HepG2 (cell line): ENCODE data around the gene ZNF146. TPM values are rescaled to one million over a fixed set of nuclear protein-coding genes. Genes with fewer than 3 reads are reported as not detected.

ENCODE experiments used
- FIP1L1 ChIP-seq: fragments of 200-400 bp; formaldehyde crosslinking; IDR thresholded peaks from 2 replicates; pipeline ENCODE4 v1.6.1; 2018; ENCODE audit warnings: low read depth, mild to moderate bottlenecking, low read length, moderate library complexity, borderline replicate concordance; ENCODE audit not compliant: insufficient read depth
- GFI1 ChIP-seq: sonication (generic); formaldehyde crosslinking; IDR thresholded peaks from 2 replicates; pipeline ENCODE4 v1.5.0; 2020; ENCODE audit warnings: missing genetic modification reagents, mild to moderate bottlenecking, borderline replicate concordance
- HNRNPL ChIP-seq: fragments of 200-400 bp; formaldehyde crosslinking; IDR thresholded peaks from 2 replicates; pipeline ENCODE4 v1.6.1; 2017; ENCODE audit warnings: mild to moderate bottlenecking, low read depth, low read length
- KDM6A ChIP-seq: IDR thresholded peaks from 2 replicates; pipeline ENCODE4 v1.6.1; 2016; ENCODE audit warnings: low read depth
- NBN ChIP-seq: fragments of 450-650 bp; conservative IDR thresholded peaks from 2 replicates; pipeline ENCODE4 v1.6.1; 2017
- ZFP37 ChIP-seq: sonication (generic); formaldehyde crosslinking; IDR thresholded peaks from 2 replicates; pipeline ENCODE4 v1.4.0; 2020; ENCODE audit warnings: missing genetic modification reagents, borderline replicate concordance
- ZNF253 ChIP-seq: sonication (generic); formaldehyde crosslinking; IDR thresholded peaks from 2 replicates; pipeline ENCODE4 v1.8.0; 2022; ENCODE audit warnings: mild to moderate bottlenecking, missing genetic modification reagents, borderline replicate concordance
- ZNF850 ChIP-seq: sonication (generic); formaldehyde crosslinking; conservative IDR thresholded peaks from 2 replicates; pipeline ENCODE4 v1.9.0; 2021; ENCODE audit warnings: mild to moderate bottlenecking, missing genetic modification reagents
- polyA plus RNA-seq, 8 experiments: library from polyadenylated mRNA; depleted of rRNA in 3 of 8; stranded (reverse) in 7 of 8; unstranded in 1 of 8; fragments of >200 nt; fragmentation: Illumina TruSeq in 4 of 8; extraction: Trizol in 4 of 8; gene quantifications; 2 replicates each; pipeline versions ENCODE4 v1.2.1 to v1.2.3, GENCODE V29; 2011 to 2016; ENCODE audit warnings: low read depth in 4 of 8, missing spikeins in 1 of 8, mixed read lengths in 1 of 8; ENCODE audit not compliant: insufficient read depth in 1 of 8
- total RNA-seq, 5 experiments: library from RNA; depleted of rRNA; stranded (reverse); fragments of >200 nt; fragmentation: Illumina TruSeq; extraction: Trizol; gene quantifications; 2 replicates each; pipeline ENCODE4 v1.2.3, GENCODE V29; 2016; ENCODE audit warnings: low read depth in 1 of 5
- TF ChIP-seq, protein P1 (sequence below), 2 experiments: sonication (generic) in 1 of 2; formaldehyde crosslinking in 1 of 2; IDR thresholded peaks; 2 replicates each; pipeline versions ENCODE4 v1.6.1 to v1.9.0; 2014 to 2022; ENCODE audit warnings: antibody characterized with exemption in 1 of 2, borderline replicate concordance in 1 of 2, inconsistent platforms in 1 of 2, low read depth in 1 of 2, missing genetic modification reagents in 1 of 2
- TF ChIP-seq, protein P2 (sequence below): sonication (generic); formaldehyde crosslinking; IDR thresholded peaks from 2 replicates; pipeline ENCODE4 v1.8.1; 2022; ENCODE audit warnings: low read depth, mild to moderate bottlenecking, missing genetic modification reagents
- TF ChIP-seq, protein P3 (sequence below), 2 experiments: fragments of 450-650 bp in 1 of 2; sonication (generic) in 1 of 2; formaldehyde crosslinking; IDR thresholded peaks; 2 replicates each; pipeline versions ENCODE4 v1.5.0 to v1.8.0; 2020 to 2022; ENCODE audit warnings: mild to moderate bottlenecking in 1 of 2, missing genetic modification reagents in 1 of 2
- TF ChIP-seq, protein P4 (sequence below): sonication (generic); formaldehyde crosslinking; IDR thresholded peaks from 2 replicates; pipeline ENCODE4 v1.4.0; 2020; ENCODE audit warnings: missing genetic modification reagents, borderline replicate concordance

ZNF146 gene
- total and polyA plus RNA-seq, 2 of the 13 experiments (the other 11 are each of a cell fraction or from before 2014, with no cell fraction given), result 28.4 to 52.7 TPM

DNA sequence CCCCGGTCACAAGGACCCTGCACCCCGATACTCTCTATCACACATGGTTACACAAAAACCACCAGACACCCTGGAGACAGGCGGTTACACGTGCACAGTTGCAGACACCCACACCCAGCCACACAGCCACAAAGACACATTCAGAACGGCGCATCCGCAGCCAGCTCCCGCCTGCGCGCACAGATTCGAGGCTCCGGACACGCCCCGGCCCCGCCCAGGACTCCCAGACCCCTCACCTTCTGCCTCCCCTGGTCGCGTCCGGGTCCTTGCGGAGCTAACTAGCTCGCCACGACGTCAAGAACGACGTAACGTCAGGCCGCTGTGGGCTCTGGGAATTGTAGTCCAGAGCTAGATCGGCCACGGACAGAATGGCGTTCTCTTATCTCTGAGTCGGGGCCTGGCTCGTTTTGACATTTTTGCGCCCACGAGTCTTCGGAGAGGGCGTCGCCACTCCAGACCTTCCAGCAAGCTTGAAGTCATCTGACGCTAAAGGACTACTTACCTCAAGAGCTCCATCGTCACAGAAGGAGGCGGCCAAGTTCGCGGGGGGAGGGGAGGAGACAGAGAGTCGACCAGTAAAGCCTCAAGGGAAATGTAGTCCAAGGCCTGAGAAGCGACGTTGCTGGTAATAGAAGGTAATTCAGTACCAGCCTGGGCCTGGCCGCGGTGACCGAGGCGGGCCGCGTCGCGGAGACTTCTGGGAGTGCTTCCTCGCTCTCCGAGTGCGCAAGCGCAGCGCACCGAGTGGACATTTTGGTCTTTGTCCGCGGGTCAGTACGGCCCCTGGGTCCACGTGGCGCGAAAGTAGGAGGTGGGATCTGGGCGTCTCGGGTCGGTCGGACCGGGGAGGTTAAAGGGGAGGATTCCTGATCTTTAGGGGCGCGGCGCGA is at the start of gene ZNF146, which contains the start of gene ZNF565 (continued):
- TF ChIP-seq, protein P1, sequence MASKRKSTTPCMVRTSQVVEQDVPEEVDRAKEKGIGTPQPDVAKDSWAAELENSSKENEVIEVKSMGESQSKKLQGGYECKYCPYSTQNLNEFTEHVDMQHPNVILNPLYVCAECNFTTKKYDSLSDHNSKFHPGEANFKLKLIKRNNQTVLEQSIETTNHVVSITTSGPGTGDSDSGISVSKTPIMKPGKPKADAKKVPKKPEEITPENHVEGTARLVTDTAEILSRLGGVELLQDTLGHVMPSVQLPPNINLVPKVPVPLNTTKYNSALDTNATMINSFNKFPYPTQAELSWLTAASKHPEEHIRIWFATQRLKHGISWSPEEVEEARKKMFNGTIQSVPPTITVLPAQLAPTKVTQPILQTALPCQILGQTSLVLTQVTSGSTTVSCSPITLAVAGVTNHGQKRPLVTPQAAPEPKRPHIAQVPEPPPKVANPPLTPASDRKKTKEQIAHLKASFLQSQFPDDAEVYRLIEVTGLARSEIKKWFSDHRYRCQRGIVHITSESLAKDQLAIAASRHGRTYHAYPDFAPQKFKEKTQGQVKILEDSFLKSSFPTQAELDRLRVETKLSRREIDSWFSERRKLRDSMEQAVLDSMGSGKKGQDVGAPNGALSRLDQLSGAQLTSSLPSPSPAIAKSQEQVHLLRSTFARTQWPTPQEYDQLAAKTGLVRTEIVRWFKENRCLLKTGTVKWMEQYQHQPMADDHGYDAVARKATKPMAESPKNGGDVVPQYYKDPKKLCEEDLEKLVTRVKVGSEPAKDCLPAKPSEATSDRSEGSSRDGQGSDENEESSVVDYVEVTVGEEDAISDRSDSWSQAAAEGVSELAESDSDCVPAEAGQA (IDR thresholded peaks at IDR 0.05; ENCODE audit: low read depth), result peak; percentile 88
- TF ChIP-seq, protein P1 (CRISPR knock-in tag; IDR thresholded peaks at IDR 0.05; ENCODE audit: borderline replicate concordance), result no peak
- no peak for TF ChIP-seq NBN
- no peak for TF ChIP-seq ZNF253 (CRISPR knock-in tag)
- TF ChIP-seq, protein P2, sequence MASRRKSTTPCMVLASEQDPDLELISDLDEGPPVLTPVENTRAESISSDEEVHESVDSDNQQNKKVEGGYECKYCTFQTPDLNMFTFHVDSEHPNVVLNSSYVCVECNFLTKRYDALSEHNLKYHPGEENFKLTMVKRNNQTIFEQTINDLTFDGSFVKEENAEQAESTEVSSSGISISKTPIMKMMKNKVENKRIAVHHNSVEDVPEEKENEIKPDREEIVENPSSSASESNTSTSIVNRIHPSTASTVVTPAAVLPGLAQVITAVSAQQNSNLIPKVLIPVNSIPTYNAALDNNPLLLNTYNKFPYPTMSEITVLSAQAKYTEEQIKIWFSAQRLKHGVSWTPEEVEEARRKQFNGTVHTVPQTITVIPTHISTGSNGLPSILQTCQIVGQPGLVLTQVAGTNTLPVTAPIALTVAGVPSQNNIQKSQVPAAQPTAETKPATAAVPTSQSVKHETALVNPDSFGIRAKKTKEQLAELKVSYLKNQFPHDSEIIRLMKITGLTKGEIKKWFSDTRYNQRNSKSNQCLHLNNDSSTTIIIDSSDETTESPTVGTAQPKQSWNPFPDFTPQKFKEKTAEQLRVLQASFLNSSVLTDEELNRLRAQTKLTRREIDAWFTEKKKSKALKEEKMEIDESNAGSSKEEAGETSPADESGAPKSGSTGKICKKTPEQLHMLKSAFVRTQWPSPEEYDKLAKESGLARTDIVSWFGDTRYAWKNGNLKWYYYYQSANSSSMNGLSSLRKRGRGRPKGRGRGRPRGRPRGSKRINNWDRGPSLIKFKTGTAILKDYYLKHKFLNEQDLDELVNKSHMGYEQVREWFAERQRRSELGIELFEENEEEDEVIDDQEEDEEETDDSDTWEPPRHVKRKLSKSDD, result peak; percentile 77; the same call in 1 of the 2 replicates
- TF ChIP-seq FIP1L1, result no peak
- TF ChIP-seq GFI1 (CRISPR knock-in tag), result no peak; the same call in none of the 2 replicates
- TF ChIP-seq, protein P3, sequence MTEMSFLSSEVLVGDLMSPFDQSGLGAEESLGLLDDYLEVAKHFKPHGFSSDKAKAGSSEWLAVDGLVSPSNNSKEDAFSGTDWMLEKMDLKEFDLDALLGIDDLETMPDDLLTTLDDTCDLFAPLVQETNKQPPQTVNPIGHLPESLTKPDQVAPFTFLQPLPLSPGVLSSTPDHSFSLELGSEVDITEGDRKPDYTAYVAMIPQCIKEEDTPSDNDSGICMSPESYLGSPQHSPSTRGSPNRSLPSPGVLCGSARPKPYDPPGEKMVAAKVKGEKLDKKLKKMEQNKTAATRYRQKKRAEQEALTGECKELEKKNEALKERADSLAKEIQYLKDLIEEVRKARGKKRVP (CRISPR knock-in tag; IDR thresholded peaks at IDR 0.05), result 0 out of 4 replicates have a peak, but pooled peaks of 1 of the 2 experiments have one; percentile 40
- TF ChIP-seq HNRNPL, result 0 out of 2 replicates have a peak, but pooled peaks have one; percentile 52
- TF ChIP-seq, protein P4, sequence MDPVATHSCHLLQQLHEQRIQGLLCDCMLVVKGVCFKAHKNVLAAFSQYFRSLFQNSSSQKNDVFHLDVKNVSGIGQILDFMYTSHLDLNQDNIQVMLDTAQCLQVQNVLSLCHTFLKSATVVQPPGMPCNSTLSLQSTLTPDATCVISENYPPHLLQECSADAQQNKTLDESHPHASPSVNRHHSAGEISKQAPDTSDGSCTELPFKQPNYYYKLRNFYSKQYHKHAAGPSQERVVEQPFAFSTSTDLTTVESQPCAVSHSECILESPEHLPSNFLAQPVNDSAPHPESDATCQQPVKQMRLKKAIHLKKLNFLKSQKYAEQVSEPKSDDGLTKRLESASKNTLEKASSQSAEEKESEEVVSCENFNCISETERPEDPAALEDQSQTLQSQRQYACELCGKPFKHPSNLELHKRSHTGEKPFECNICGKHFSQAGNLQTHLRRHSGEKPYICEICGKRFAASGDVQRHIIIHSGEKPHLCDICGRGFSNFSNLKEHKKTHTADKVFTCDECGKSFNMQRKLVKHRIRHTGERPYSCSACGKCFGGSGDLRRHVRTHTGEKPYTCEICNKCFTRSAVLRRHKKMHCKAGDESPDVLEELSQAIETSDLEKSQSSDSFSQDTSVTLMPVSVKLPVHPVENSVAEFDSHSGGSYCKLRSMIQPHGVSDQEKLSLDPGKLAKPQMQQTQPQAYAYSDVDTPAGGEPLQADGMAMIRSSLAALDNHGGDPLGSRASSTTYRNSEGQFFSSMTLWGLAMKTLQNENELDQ, result no peak
- no peak for TF ChIP-seq KDM6A
- TF ChIP-seq ZFP37, result 0 out of 2 replicates have a peak, but pooled peaks have one; percentile 59
- no peak; the same call in 1 of the 2 replicates for TF ChIP-seq ZNF850 (CRISPR knock-in tag)
